SU-DHL-6 (cell line): Measurements from ENCODE around the gene FUCA1.

Experiments used
- H2AFZ ChIP-seq: fragments of 200-600 bp; sonication (generic); 2 replicates; pipeline ENCODE4 v1.6.1; 2014; ENCODE audit warnings: low read depth, mild to moderate bottlenecking, moderate library complexity, mixed read lengths, antibody characterized with exemption, low read length; ENCODE audit not compliant: severe bottlenecking
- H3F3A ChIP-seq: fragments of 200-600 bp; shearing (Covaris generic); 2 replicates; pipeline ENCODE4 v1.6.0; 2016; ENCODE audit warnings: antibody characterized with exemption, mild to moderate bottlenecking; ENCODE audit not compliant: insufficient read depth
- H3K27ac ChIP-seq: fragments of 200-600 bp; sonication (generic); 2 replicates; pipeline ENCODE4 v1.5.1; 2016; ENCODE audit warnings: low read depth, mild to moderate bottlenecking, low read length, moderate library complexity, mixed read lengths
- H3K27me3 ChIP-seq: fragments of 200-600 bp; sonication (generic), shearing (Covaris generic); 2 replicates; pipeline ENCODE4 v1.6.0; 2014; ENCODE audit warnings: mild to moderate bottlenecking, low read length
- H3K36me3 ChIP-seq: fragments of 200-600 bp; sonication (generic); 2 replicates; pipeline ENCODE4 v1.6.1; 2014; ENCODE audit warnings: mild to moderate bottlenecking, low read length, mixed read lengths
- H3K4me2 ChIP-seq: fragments of 300-600, 200-600 bp; shearing (Covaris generic), sonication (generic); 2 replicates; pipeline ENCODE4 v1.6.0; 2014; ENCODE audit warnings: low read length, low read depth, mild to moderate bottlenecking; ENCODE audit not compliant: poor library complexity, severe bottlenecking
- H3K4me3 ChIP-seq: fragments of 200-600 bp; sonication (generic); 2 replicates; pipeline ENCODE4 v1.5.1; 2014; ENCODE audit warnings: antibody characterized with exemption, low read length, mild to moderate bottlenecking, mixed read lengths; ENCODE audit not compliant: insufficient read depth, poor library complexity, severe bottlenecking
- H3K79me2 ChIP-seq: fragments of 200-600 bp; sonication (generic); 2 replicates; pipeline ENCODE4 v1.6.1; 2014; ENCODE audit warnings: mild to moderate bottlenecking, low read length, moderate library complexity; ENCODE audit not compliant: insufficient read depth
- H3K9ac ChIP-seq: fragments of 200-600 bp; sonication (generic); 2 replicates; pipeline ENCODE4 v1.7.0; 2014; ENCODE audit warnings: mild to moderate bottlenecking, low read length
- H3K9me2 ChIP-seq: fragments of 200-600 bp; sonication (generic); replicated peaks from 2 replicates; pipeline ENCODE4 v1.6.1; 2014; ENCODE audit warnings: low read length; ENCODE audit not compliant: insufficient read depth
- H3K9me3 ChIP-seq: fragments of 200-600 bp; sonication (generic); 2 replicates; pipeline ENCODE4 v1.6.1; 2014; ENCODE audit warnings: low read length, mixed read lengths; ENCODE audit not compliant: insufficient read depth
- H4K20me1 ChIP-seq: fragments of 200-600 bp; sonication (generic); 2 replicates; pipeline ENCODE4 v1.6.1; 2014; ENCODE audit warnings: low read depth, mild to moderate bottlenecking, antibody characterized with exemption, low read length, moderate library complexity, mixed read lengths
- CTCF ChIP-seq: fragments of 200-600 bp; sonication (generic); IDR thresholded peaks from one replicate; pipeline ENCODE4 v1.5.1; 2017; ENCODE audit warnings: antibody characterized with exemption, mild to moderate bottlenecking, low read length, moderate library complexity; ENCODE audit not compliant: insufficient read depth, poor library complexity, severe bottlenecking
- EZH2phosphoT487 ChIP-seq: fragments of 200-600 bp; sonication (generic), shearing (Covaris generic); conservative IDR thresholded peaks from 2 replicates; pipeline ENCODE4 v1.6.1; 2018; ENCODE audit warnings: mild to moderate bottlenecking, antibody characterized with exemption, low read length, moderate library complexity, mixed read lengths

FUCA1 gene

GRCh38 chr1:23910553-23911246, 42.6 kb upstream of the FUCA1 start:
- peak overlapping the region; percentile 58 for H3K9ac ChIP-seq

GRCh38 chr1:23910144-23910543, 42.1 kb upstream of the FUCA1 start:
- H3K79me2 ChIP-seq: peaks cover 35% of the 10 kb centered on the region
- peak overlapping the region; percentile 53 for H3K4me3 ChIP-seq
- H3K27ac ChIP-seq: peak overlapping the region; percentile 96

More at GRCh38 chr1:23910553-23911246, 42.6 kb upstream of the FUCA1 start:
- no peaks in the 10 kb centered on the region for H4K20me1 ChIP-seq
- peak overlapping the region; percentile 96 for H3K27ac ChIP-seq
- peaks cover 31% of the 10 kb centered on the region for H3K79me2 ChIP-seq
- no peaks in the 10 kb centered on the region for H3K36me3 ChIP-seq
- TF ChIP-seq CTCF (no peak), EZH2phosphoT487 (no peak)
- H3F3A ChIP-seq: peaks cover 95% of the 10 kb centered on the region
- no peaks in the 10 kb centered on the region for H3K9me2 ChIP-seq
- no peaks in the 10 kb centered on the region for H3K9me3 ChIP-seq
- no peaks in the 10 kb centered on the region for H3K27me3 ChIP-seq
- H3K4me2 ChIP-seq: peak overlapping the region; percentile 71
- peak overlapping the region; percentile 53 for H3K4me3 ChIP-seq
- no peak overlapping the region for H2AFZ ChIP-seq

GRCh38 chr1:23909412-23909811, 41.3 kb upstream of the FUCA1 start:
- no peaks in the 10 kb centered on the region for H3K27me3 ChIP-seq
- H2AFZ ChIP-seq: no peak overlapping the region
- TF ChIP-seq CTCF (no peak), EZH2phosphoT487 (no peak)
- H3K36me3 ChIP-seq: no peaks in the 10 kb centered on the region
- no peaks in the 10 kb centered on the region for H3K9me3 ChIP-seq
- no peaks in the 10 kb centered on the region for H3K9me2 ChIP-seq
- peaks cover 42% of the 10 kb centered on the region for H3K79me2 ChIP-seq
- peak overlapping the region; percentile 96 for H3K27ac ChIP-seq
- H3K9ac ChIP-seq: peak overlapping the region; percentile 58
- peaks cover 90% of the 10 kb centered on the region for H3F3A ChIP-seq
- H4K20me1 ChIP-seq: no peaks in the 10 kb centered on the region
- peak overlapping the region; percentile 53 for H3K4me3 ChIP-seq
- peak overlapping the region; percentile 71 for H3K4me2 ChIP-seq

More at GRCh38 chr1:23910144-23910543, 42.1 kb upstream of the FUCA1 start:
- peak overlapping the region; percentile 58 for H3K9ac ChIP-seq
- H3K27me3 ChIP-seq: no peaks in the 10 kb centered on the region
- no peak overlapping the region for H2AFZ ChIP-seq
- peaks cover 93% of the 10 kb centered on the region for H3F3A ChIP-seq
- H3K36me3 ChIP-seq: no peaks in the 10 kb centered on the region
- no peak for TF ChIP-seq EZH2phosphoT487
- no peak for TF ChIP-seq CTCF
- no peaks in the 10 kb centered on the region for H3K9me3 ChIP-seq
- no peaks in the 10 kb centered on the region for H3K9me2 ChIP-seq
- H3K4me2 ChIP-seq: peak overlapping the region; percentile 71
- H4K20me1 ChIP-seq: no peaks in the 10 kb centered on the region
